PFSK-1 (cell line): ENCODE measurements around the gene CXCL17.

Experiments used
- FOXP2 ChIP-seq: optimal IDR thresholded peaks from 2 replicates; pipeline ENCODE3; 2011; ENCODE audit warnings: borderline replicate concordance, control low read depth, inconsistent platforms; ENCODE audit not compliant: insufficient read depth; ENCODE audit errors: extremely low read length, extremely low read depth
- POLR2AphosphoS5 ChIP-seq: IDR thresholded peaks from 2 replicates; pipeline ENCODE4 v1.6.1; 2012; ENCODE audit warnings: low read depth, mild to moderate bottlenecking, control low read depth, low read length, moderate library complexity
- SIN3A ChIP-seq: IDR thresholded peaks from 2 replicates; pipeline ENCODE4 v1.6.1; 2012; ENCODE audit warnings: mild to moderate bottlenecking, low read length, moderate library complexity, borderline replicate concordance; ENCODE audit not compliant: insufficient read depth
- TAF1 ChIP-seq: IDR thresholded peaks from 2 replicates; pipeline ENCODE4 v1.6.1; 2012; ENCODE audit warnings: low read length, control low read depth, borderline replicate concordance; ENCODE audit not compliant: insufficient read depth
- TF ChIP-seq, protein P1 (sequence below), 2 experiments: IDR thresholded peaks; 2 replicates each; pipeline versions ENCODE4 v1.6.1 to v1.8.0; 2011 to 2012; ENCODE audit warnings: low read depth in 2 of 2, low read length in 2 of 2, control low read depth in 1 of 2, inconsistent platforms in 1 of 2, mild to moderate bottlenecking in 1 of 2, moderate library complexity in 1 of 2; ENCODE audit not compliant: insufficient read depth in 1 of 2

CXCL17 gene

GRCh38 chr19:42480335-42481095, 37.8 kb upstream of the CXCL17 start:
- TF ChIP-seq, protein P1, sequence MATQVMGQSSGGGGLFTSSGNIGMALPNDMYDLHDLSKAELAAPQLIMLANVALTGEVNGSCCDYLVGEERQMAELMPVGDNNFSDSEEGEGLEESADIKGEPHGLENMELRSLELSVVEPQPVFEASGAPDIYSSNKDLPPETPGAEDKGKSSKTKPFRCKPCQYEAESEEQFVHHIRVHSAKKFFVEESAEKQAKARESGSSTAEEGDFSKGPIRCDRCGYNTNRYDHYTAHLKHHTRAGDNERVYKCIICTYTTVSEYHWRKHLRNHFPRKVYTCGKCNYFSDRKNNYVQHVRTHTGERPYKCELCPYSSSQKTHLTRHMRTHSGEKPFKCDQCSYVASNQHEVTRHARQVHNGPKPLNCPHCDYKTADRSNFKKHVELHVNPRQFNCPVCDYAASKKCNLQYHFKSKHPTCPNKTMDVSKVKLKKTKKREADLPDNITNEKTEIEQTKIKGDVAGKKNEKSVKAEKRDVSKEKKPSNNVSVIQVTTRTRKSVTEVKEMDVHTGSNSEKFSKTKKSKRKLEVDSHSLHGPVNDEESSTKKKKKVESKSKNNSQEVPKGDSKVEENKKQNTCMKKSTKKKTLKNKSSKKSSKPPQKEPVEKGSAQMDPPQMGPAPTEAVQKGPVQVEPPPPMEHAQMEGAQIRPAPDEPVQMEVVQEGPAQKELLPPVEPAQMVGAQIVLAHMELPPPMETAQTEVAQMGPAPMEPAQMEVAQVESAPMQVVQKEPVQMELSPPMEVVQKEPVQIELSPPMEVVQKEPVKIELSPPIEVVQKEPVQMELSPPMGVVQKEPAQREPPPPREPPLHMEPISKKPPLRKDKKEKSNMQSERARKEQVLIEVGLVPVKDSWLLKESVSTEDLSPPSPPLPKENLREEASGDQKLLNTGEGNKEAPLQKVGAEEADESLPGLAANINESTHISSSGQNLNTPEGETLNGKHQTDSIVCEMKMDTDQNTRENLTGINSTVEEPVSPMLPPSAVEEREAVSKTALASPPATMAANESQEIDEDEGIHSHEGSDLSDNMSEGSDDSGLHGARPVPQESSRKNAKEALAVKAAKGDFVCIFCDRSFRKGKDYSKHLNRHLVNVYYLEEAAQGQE (IDR thresholded peaks at IDR 0.05; ENCODE audit: insufficient read depth in 1 of 2, low read depth in 2 of 2, low read length in 2 of 2): no peak
- no peak for TF ChIP-seq TAF1
- TF ChIP-seq SIN3A: no peak
- TF ChIP-seq FOXP2: peak; percentile 27
- no peak for TF ChIP-seq POLR2AphosphoS5

GRCh38 chr19:42479736-42480135, 37.0 kb upstream of the CXCL17 start:
- no peak for TF ChIP-seq POLR2AphosphoS5

DNA sequence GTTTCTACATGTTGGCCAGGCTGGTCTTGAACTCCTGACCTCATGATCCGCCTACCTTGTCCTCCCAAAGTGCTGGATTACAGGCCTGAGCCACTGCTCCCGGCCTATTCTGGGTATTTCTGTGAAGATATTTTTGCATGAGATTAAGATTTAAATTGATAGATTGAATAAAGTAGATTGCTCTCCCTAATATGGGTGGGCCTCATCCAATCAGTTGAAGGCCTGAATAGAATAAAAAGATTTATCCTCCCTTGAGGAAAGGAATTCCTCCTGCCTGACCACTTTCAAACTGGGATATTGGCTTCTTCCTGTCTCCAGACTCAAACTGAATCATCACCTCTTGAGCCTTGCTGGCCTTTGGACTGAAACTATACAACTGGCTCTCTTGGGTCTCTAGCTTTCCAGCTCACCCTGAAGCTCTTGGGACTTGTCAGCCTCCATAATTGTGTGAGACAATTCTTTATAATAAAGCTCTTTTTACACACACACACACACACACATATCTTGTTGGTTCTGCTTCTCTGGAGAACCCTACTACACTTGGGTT, 36.1 kb upstream of the CXCL17 start:
- TF ChIP-seq FOXP2 (no peak), POLR2AphosphoS5 (no peak), TAF1 (no peak), SIN3A (no peak)
- TF ChIP-seq, protein P1 (IDR thresholded peaks at IDR 0.05; ENCODE audit: insufficient read depth in 1 of 2, low read depth in 2 of 2, low read length in 2 of 2): no peak

DNA sequence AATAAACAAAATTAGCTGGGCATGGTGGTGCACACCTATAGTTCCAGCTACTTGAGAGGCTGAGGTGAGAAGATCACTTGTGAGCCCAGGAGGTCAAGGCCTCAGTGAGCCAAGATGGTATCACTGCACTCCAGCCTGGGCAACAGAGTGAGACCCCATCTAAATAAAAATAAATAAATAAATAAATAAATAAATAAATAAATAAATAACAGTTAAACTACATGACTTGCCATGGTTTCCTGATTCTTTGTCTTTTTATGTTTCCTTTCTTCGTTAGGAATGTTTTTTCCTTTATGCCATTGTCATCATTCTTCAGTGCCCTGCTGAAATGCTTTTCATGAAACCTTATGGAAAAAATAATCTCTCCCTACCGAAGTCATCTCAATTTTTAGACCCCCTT, 35.2 kb upstream of the CXCL17 start:
- TF ChIP-seq POLR2AphosphoS5 (no peak), FOXP2 (no peak), TAF1 (no peak), SIN3A (no peak)
- TF ChIP-seq, protein P1 (IDR thresholded peaks at IDR 0.05; ENCODE audit: insufficient read depth in 1 of 2, low read depth in 2 of 2, low read length in 2 of 2): no peak

- TF ChIP-seq SIN3A (no peak), FOXP2 (no peak), TAF1 (no peak), POLR2AphosphoS5 (no peak)
- TF ChIP-seq, protein P1 (IDR thresholded peaks at IDR 0.05; ENCODE audit: insufficient read depth in 1 of 2, low read depth in 2 of 2, low read length in 2 of 2): no peak
Observed at GRCh38 chr19:42477117-42477516, 34.4 kb upstream of the CXCL17 start.
